Fibroblast of villous mesenchyme (primary cell): ENCODE measurements around the gene NECTIN2. TPM values are rescaled to one million over a fixed set of nuclear protein-coding genes. Genes with fewer than 3 reads are reported as not detected.
"Not testable (repeated sequence)": the region's sequence is repeated elsewhere in the genome, so short reads cannot be mapped to it uniquely, and the experiment has no call there.

Experiments
- DNase-seq: peaks from one replicate; pipeline ENCODE4 v3.0.0-alpha.2; 2010; ENCODE audit warnings: low read depth
- H3K4me3 ChIP-seq: 2 replicates; pipeline ENCODE4 v1.5.1; 2011; ENCODE audit warnings: low read depth, mild to moderate bottlenecking, low read length
- CTCF ChIP-seq: IDR thresholded peaks from 2 replicates; pipeline ENCODE4 v1.5.1; 2012; ENCODE audit warnings: low read depth, mild to moderate bottlenecking, low read length; ENCODE audit not compliant: insufficient read depth
- total RNA-seq: library from RNA; depleted of rRNA; stranded (reverse); fragments of >200 nt; gene quantifications from 2 replicates; pipeline ENCODE4 v1.2.3, GENCODE V29; 2012

The NECTIN2 gene
- total RNA-seq, 1 donor = 134 TPM

GRCh38 chr19:44909775-44910174, 63.7 kb downstream of the NECTIN2 start:
- no peak for DNase-seq
- TF ChIP-seq CTCF = no peak

GRCh38 chr19:44911896-44912295, 65.8 kb downstream of the NECTIN2 start:
- not testable (repeated sequence) for DNase-seq

More at GRCh38 chr19:44909775-44910174, 63.7 kb downstream of the NECTIN2 start:
- no peak overlapping the region for H3K4me3 ChIP-seq

GRCh38 chr19:44912854-44913253, 66.8 kb downstream of the NECTIN2 start:
- DNase-seq = peak; percentile 42
- no peak for TF ChIP-seq CTCF
- H3K4me3 ChIP-seq = no peak overlapping the region

More at GRCh38 chr19:44911896-44912295, 65.8 kb downstream of the NECTIN2 start:
- not testable (repeated sequence) for H3K4me3 ChIP-seq

GRCh38 chr19:44913512-44914432, 67.7 kb downstream of the NECTIN2 start:
- H3K4me3 ChIP-seq = peak overlapping the region; percentile 68

GRCh38 chr19:44914433-44915206, 68.5 kb downstream of the NECTIN2 start, which contains the start of gene APOC1:
Gene APOC1 (plus strand): TSS chr19:44914608. CDS start chr19:44914892, 284 bp downstream.
- H3K4me3 ChIP-seq = peak within 1 kb of the TSS; percentile 68
- peak; percentile 87 for DNase-seq

More at GRCh38 chr19:44913512-44914432, 67.7 kb downstream of the NECTIN2 start:
- DNase-seq = not testable (repeated sequence)

- DNase-seq = no peak
- no peak for TF ChIP-seq CTCF
- no peak overlapping the region for H3K4me3 ChIP-seq
These were observed 78.2 kb downstream of the NECTIN2 start for GRCh38 chr19:44924243-44924725.

- no peak overlapping the region for H3K4me3 ChIP-seq
- peak; percentile 94 for DNase-seq
- no peak for TF ChIP-seq CTCF
These were observed 79.2 kb downstream of the NECTIN2 start for GRCh38 chr19:44925114-44925891.

GRCh38 chr19:44926245-44927077, 80.4 kb downstream of the NECTIN2 start:
- H3K4me3 ChIP-seq, DNase-seq: not testable (repeated sequence)
